GM21360 (cell line): ENCODE measurements around the gene C1D.
A peak's percentile ranks its signal among the peaks of the same experiment; 100 is the strongest.
"Not testable (repeated sequence)": the region's sequence is repeated elsewhere in the genome, so short reads cannot be mapped to it uniquely, and the experiment has no call there.

Experiments
- ATAC-seq: cut with Tn5 transposase; IDR thresholded peaks from one replicate; pipeline ENCODE4 v1.9.1; 2021; ENCODE audit warnings: mild to moderate bottlenecking, moderate library complexity; ENCODE audit not compliant: unreplicated experiment

C1D gene

GRCh38 chr2:68062680-68063387, at the start of gene C1D:
C1D (minus strand) TSS chr2:68063004; CDS start chr2:68047310, 15,694 bp downstream.
- peak; percentile 95 for ATAC-seq

GRCh38 chr2:68110102-68110501, 47.3 kb upstream of the C1D start:
- peak; percentile 92 for ATAC-seq

GRCh38 chr2:68108120-68108519, 45.3 kb upstream of the C1D start:
- no peak for ATAC-seq

- ATAC-seq: no peak
These were observed 44.7 kb upstream of the C1D start for GRCh38 chr2:68107475-68107874.

GRCh38 chr2:68104111-68104835, 41.5 kb upstream of the C1D start:
- no peak for ATAC-seq

- ATAC-seq: no peak
These were observed 40.9 kb upstream of the C1D start for GRCh38 chr2:68103709-68104055.

- ATAC-seq: no peak
These were observed 40.4 kb upstream of the C1D start for GRCh38 chr2:68103030-68103708.

GRCh38 chr2:68100189-68100588, 37.4 kb upstream of the C1D start:
- ATAC-seq: no peak

GRCh38 chr2:68099260-68099659, 36.5 kb upstream of the C1D start:
- ATAC-seq: no peak

- ATAC-seq: no peak
These were observed 35.5 kb upstream of the C1D start for GRCh38 chr2:68098291-68098797.

- ATAC-seq: no peak
These were observed 31.3 kb upstream of the C1D start for GRCh38 chr2:68094111-68094510.

- ATAC-seq: no peak
These were observed 30.8 kb upstream of the C1D start for GRCh38 chr2:68093634-68094033.

GRCh38 chr2:68091439-68092034, 28.7 kb upstream of the C1D start:
- no peak for ATAC-seq

GRCh38 chr2:68089961-68090360, 27.2 kb upstream of the C1D start:
- ATAC-seq: no peak

GRCh38 chr2:68088940-68089339, 26.1 kb upstream of the C1D start:
- ATAC-seq: no peak

GRCh38 chr2:68086166-68086565, 23.4 kb upstream of the C1D start:
- ATAC-seq: no peak

- ATAC-seq: no peak
These were observed 20.5 kb upstream of the C1D start for GRCh38 chr2:68083346-68083745.

GRCh38 chr2:68074050-68074449, 11.2 kb upstream of the C1D start:
- no peak for ATAC-seq

GRCh38 chr2:68063797-68064646, 1.2 kb upstream of the C1D start:
- ATAC-seq: not testable (repeated sequence)

- no peak for ATAC-seq
These were observed 2.2 kb downstream of the C1D start for GRCh38 chr2:68060652-68061051.
